A549 (cell line): Measurements from ENCODE around the gene PRAME. TPM values are rescaled to one million over a fixed set of nuclear protein-coding genes. Genes with fewer than 3 reads are reported as not detected.
"Not testable (repeated sequence)": the region's sequence is repeated elsewhere in the genome, so short reads cannot be mapped to it uniquely, and the experiment has no call there.

Source experiments
- ATAC-seq, 2 experiments: fragments of 200-7000 bp in 1 of 2; fragments of >200 bp in 1 of 2; cut with Nextera tagmentation in 1 of 2; cut with Tn5 transposase in 1 of 2; 3 replicates each; pipeline versions ENCODE4 v1.8.0 to v1.9.1; 2018 to 2020; ENCODE audit warnings: mild to moderate bottlenecking in 1 of 2, moderate library complexity in 1 of 2
- CTCF ChIA-PET: fragments of 300-600 bp; sonication (Branson Sonifier 250); formaldehyde crosslinking; extraction: SDS; loops from one replicate; lab custom pipeline; 2021; ENCODE audit warnings: antibody characterized with exemption, inconsistent platforms; lab: Yijun Ruan, JAX
- POLR2A ChIA-PET: fragments of 350-600 bp; formaldehyde crosslinking; extraction: SDS; loops from one replicate; lab custom pipeline; 2021; ENCODE audit warnings: antibody characterized with exemption, inconsistent platforms; lab: Yijun Ruan, JAX
- DNase-seq, 2 experiments: peaks; one replicate each; pipeline versions ENCODE4 v3.0.0 to v3.0.0-alpha.2; 2011 to 2016; ENCODE audit warnings: low read depth in 1 of 2, low spot score in 1 of 2
- FAIRE-seq: peaks from 2 replicates; lab custom pipeline; 2011; peaks lifted over from hg19 to GRCh38; lab: Jason Lieb, UNC
- H3K27ac ChIP-seq, 2 experiments: fragments of >200 bp; sonication (Bioruptor Twin); formaldehyde crosslinking; 3 replicates each; pipeline ENCODE4 v1.5.1; 2016 to 2017
- H3K4me1 ChIP-seq: fragments of >200 bp; sonication (Bioruptor Twin); formaldehyde crosslinking; 3 replicates; pipeline ENCODE4 v1.6.1; 2016
- H3K4me2 ChIP-seq: fragments of >200 bp; sonication (Bioruptor Twin); formaldehyde crosslinking; 3 replicates; pipeline ENCODE4 v1.6.1; 2016
- H3K4me3 ChIP-seq: fragments of >200 bp; sonication (Bioruptor Twin); formaldehyde crosslinking; 3 replicates; pipeline ENCODE4 v1.5.1; 2016
- H3K9me3 ChIP-seq: fragments of >200 bp; sonication (Bioruptor Twin); formaldehyde crosslinking; 3 replicates; pipeline ENCODE4 v1.6.1; 2016
- CBX2 ChIP-seq: fragments of 200-600 bp; sonication (generic); IDR thresholded peaks from 2 replicates; pipeline ENCODE4 v1.6.1; 2016; ENCODE audit warnings: low read depth, mild to moderate bottlenecking, borderline replicate concordance
- CEBPB ChIP-seq, 2 experiments: fragments of >200 bp in 1 of 2; sonication (Bioruptor Twin) in 1 of 2; formaldehyde crosslinking in 1 of 2; IDR thresholded peaks; 2 replicates each; pipeline ENCODE4 v1.6.1; 2012 to 2016
- CHD4 ChIP-seq: fragments of 200-600 bp; sonication (generic); IDR thresholded peaks from 2 replicates; pipeline ENCODE4 v1.6.1; 2016; ENCODE audit warnings: antibody characterized with exemption, mild to moderate bottlenecking, borderline replicate concordance
- ELK1 ChIP-seq: fragments of 150-350 bp; IDR thresholded peaks from 2 replicates; pipeline ENCODE4 v1.6.1; 2014; ENCODE audit warnings: low read depth, mild to moderate bottlenecking, low read length
- EP300 ChIP-seq, 2 experiments: fragments of >200 bp; sonication (Bioruptor Twin); formaldehyde crosslinking; IDR thresholded peaks; 2 replicates in 1 of 2; 3 replicates in 1 of 2; pipeline ENCODE4 v1.6.1; 2016 to 2017
- FOSL2 ChIP-seq, 2 experiments: fragments of 450-650 bp in 1 of 2; fragments of >200 bp in 1 of 2; sonication (Bioruptor Twin) in 1 of 2; formaldehyde crosslinking; IDR thresholded peaks; 2 replicates each; pipeline versions ENCODE4 v1.5.0 to v1.6.1; 2016 to 2020; ENCODE audit warnings: mild to moderate bottlenecking in 1 of 2, moderate library complexity in 1 of 2
- FOXS1 ChIP-seq: fragments of 250-450 bp; sonication (Bioruptor Pico); IDR thresholded peaks from 2 replicates; pipeline ENCODE4 v1.5.0; 2020; ENCODE audit warnings: mild to moderate bottlenecking, moderate library complexity
- GATA3 ChIP-seq: IDR thresholded peaks from 2 replicates; pipeline ENCODE4 v1.6.1; 2012; ENCODE audit warnings: borderline replicate concordance
- KDM1A ChIP-seq: fragments of 200-600 bp; sonication (generic); IDR thresholded peaks from 2 replicates; pipeline ENCODE4 v1.6.1; 2016; ENCODE audit warnings: low read depth, mild to moderate bottlenecking
- MAFK ChIP-seq: fragments of 450-650 bp; IDR thresholded peaks from 2 replicates; pipeline ENCODE4 v1.6.1; 2014; ENCODE audit not compliant: partially characterized antibody
- MAZ ChIP-seq: fragments of 150-350 bp; IDR thresholded peaks from 2 replicates; pipeline ENCODE4 v1.6.1; 2014; ENCODE audit warnings: antibody characterized with exemption, low read depth, low read length, borderline replicate concordance
- NFE2L2 ChIP-seq: fragments of 150-350 bp; conservative IDR thresholded peaks from 2 replicates; pipeline ENCODE4 v1.6.1; 2014; ENCODE audit warnings: low read length
- NR3C1 ChIP-seq: fragments of >200 bp; sonication (Bioruptor Twin); formaldehyde crosslinking; IDR thresholded peaks from 3 replicates; pipeline ENCODE4 v1.6.1; 2017
- RAD21 ChIP-seq, 2 experiments: fragments of >200 bp in 1 of 2; sonication (Bioruptor Twin) in 1 of 2; formaldehyde crosslinking in 1 of 2; IDR thresholded peaks in 1 of 2; conservative IDR thresholded peaks in 1 of 2; 2 replicates in 1 of 2; 3 replicates in 1 of 2; pipeline ENCODE4 v1.6.1; 2012 to 2018; ENCODE audit warnings: inconsistent platforms in 1 of 2
- RARB ChIP-seq: fragments of 250-450 bp; sonication (Bioruptor Pico); IDR thresholded peaks from 2 replicates; pipeline ENCODE4 v1.8.0; 2021; ENCODE audit warnings: mild to moderate bottlenecking, moderate library complexity
- REST ChIP-seq: fragments of 200-600 bp; sonication (generic); IDR thresholded peaks from 2 replicates; pipeline ENCODE4 v1.6.1; 2016; ENCODE audit warnings: antibody characterized with exemption, mild to moderate bottlenecking, moderate library complexity
- RFX5 ChIP-seq: fragments of 450-650 bp; IDR thresholded peaks from 2 replicates; pipeline ENCODE4 v1.7.1; 2014; ENCODE audit warnings: antibody characterized with exemption, mild to moderate bottlenecking, moderate library complexity
- RNF2 ChIP-seq: fragments of 200-600 bp; sonication (generic); IDR thresholded peaks from 2 replicates; pipeline ENCODE4 v1.6.1; 2016; ENCODE audit warnings: low read depth, mild to moderate bottlenecking, antibody characterized with exemption, moderate library complexity, borderline replicate concordance
- TFCP2L1 ChIP-seq: fragments of 250-450 bp; sonication (Bioruptor Pico); IDR thresholded peaks from 2 replicates; pipeline ENCODE4 v1.5.0; 2021; ENCODE audit warnings: mild to moderate bottlenecking
- TP53 ChIP-seq: fragments of 250-450 bp; sonication (Bioruptor Pico); IDR thresholded peaks from 2 replicates; pipeline ENCODE4 v1.5.0; 2021; ENCODE audit warnings: mild to moderate bottlenecking, moderate library complexity
- ZC3H11A ChIP-seq: fragments of 450-650 bp; IDR thresholded peaks from 2 replicates; pipeline ENCODE4 v1.6.1; 2014; ENCODE audit warnings: antibody characterized with exemption, mild to moderate bottlenecking
- WGBS: methylation state at CpG from one replicate; pipeline ENCODE4 v1.1.6; 2017; ENCODE audit errors: missing lambda C conversion rate; 5-methylcytosine and 5-hydroxymethylcytosine counted together
- polyA plus RNA-seq, 4 experiments: library from polyadenylated mRNA; depleted of rRNA in 3 of 4; stranded (reverse); fragments of >200 nt; fragmentation: RNase III in 1 of 4; extraction: RNeasy Plus Mini Kit Qiagen cat#74134 plus additional on column Dnase treatment in 1 of 4; gene quantifications; 2 replicates in 3 of 4; 3 replicates in 1 of 4; pipeline ENCODE4 v1.2.3, GENCODE V29; 2011 to 2017
- TF ChIP-seq, protein P1 (sequence below): fragments of >200 bp; sonication (Bioruptor Twin); formaldehyde crosslinking; IDR thresholded peaks from 3 replicates; pipeline ENCODE4 v1.5.1; 2016
- TF ChIP-seq, protein P2 (sequence below): fragments of >200 bp; sonication (Bioruptor Twin); formaldehyde crosslinking; IDR thresholded peaks from 3 replicates; pipeline ENCODE4 v1.6.1; 2016

The PRAME gene
- polyA plus RNA-seq, 2 of the 4 experiments (the other 2 are of a cell fraction), result 130 to 173 TPM

- CTCF ChIA-PET, result interaction anchor here (0.6 to 1.5 kb wide), 3 partner anchors 17 to 344 kb away, joined by 4 to 6 read pairs (median 4); no protein-coding TSS in a partner anchor
- H3K4me2 ChIP-seq, result no peak overlapping the region
- no peak overlapping the region for H3K27ac ChIP-seq
- FAIRE-seq, result no peak
- no peaks in the 10 kb centered on the region for H3K9me3 ChIP-seq
- no peak overlapping the region for H3K4me3 ChIP-seq
- TF ChIP-seq CHD4, result no peak
- TF ChIP-seq RARB, result no peak
- TF ChIP-seq CBX2, result no peak
- TF ChIP-seq, protein P1, sequence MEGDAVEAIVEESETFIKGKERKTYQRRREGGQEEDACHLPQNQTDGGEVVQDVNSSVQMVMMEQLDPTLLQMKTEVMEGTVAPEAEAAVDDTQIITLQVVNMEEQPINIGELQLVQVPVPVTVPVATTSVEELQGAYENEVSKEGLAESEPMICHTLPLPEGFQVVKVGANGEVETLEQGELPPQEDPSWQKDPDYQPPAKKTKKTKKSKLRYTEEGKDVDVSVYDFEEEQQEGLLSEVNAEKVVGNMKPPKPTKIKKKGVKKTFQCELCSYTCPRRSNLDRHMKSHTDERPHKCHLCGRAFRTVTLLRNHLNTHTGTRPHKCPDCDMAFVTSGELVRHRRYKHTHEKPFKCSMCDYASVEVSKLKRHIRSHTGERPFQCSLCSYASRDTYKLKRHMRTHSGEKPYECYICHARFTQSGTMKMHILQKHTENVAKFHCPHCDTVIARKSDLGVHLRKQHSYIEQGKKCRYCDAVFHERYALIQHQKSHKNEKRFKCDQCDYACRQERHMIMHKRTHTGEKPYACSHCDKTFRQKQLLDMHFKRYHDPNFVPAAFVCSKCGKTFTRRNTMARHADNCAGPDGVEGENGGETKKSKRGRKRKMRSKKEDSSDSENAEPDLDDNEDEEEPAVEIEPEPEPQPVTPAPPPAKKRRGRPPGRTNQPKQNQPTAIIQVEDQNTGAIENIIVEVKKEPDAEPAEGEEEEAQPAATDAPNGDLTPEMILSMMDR, result no peak
- no peak for TF ChIP-seq FOSL2 (IDR thresholded peaks at IDR 0.05)
- TF ChIP-seq FOSL2 (CRISPR knock-in tag; IDR thresholded peaks at IDR 0.05), result no peak
- TF ChIP-seq ELK1, result no peak
- no peak for TF ChIP-seq CEBPB (IDR thresholded peaks at IDR 0.05)
- TF ChIP-seq NR3C1, result no peak
- no peak for TF ChIP-seq RFX5
- no peak for TF ChIP-seq RNF2
- TF ChIP-seq FOXS1 (CRISPR knock-in tag), result no peak
- no peak for TF ChIP-seq RAD21 (conservative IDR thresholded peaks at IDR 0.05 in 1 of 2, IDR thresholded peaks at IDR 0.05 in 1 of 2)
- no peak for TF ChIP-seq ZC3H11A
- no peak for TF ChIP-seq KDM1A
- TF ChIP-seq EP300 (IDR thresholded peaks at IDR 0.05), result no peak
- no peak for TF ChIP-seq MAZ
- TF ChIP-seq TFCP2L1 (CRISPR knock-in tag), result no peak
- TF ChIP-seq TP53, result no peak
- TF ChIP-seq NFE2L2, result no peak
- TF ChIP-seq, protein P2, sequence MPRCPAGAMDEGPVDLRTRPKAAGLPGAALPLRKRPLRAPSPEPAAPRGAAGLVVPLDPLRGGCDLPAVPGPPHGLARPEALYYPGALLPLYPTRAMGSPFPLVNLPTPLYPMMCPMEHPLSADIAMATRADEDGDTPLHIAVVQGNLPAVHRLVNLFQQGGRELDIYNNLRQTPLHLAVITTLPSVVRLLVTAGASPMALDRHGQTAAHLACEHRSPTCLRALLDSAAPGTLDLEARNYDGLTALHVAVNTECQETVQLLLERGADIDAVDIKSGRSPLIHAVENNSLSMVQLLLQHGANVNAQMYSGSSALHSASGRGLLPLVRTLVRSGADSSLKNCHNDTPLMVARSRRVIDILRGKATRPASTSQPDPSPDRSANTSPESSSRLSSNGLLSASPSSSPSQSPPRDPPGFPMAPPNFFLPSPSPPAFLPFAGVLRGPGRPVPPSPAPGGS, result no peak
- TF ChIP-seq, all 56 proteins: peak for 0
- POLR2A ChIA-PET, result no interaction called here
- peaks cover 9% of the 10 kb centered on the region; the same call in 2 of the 3 replicates for H3K4me1 ChIP-seq
- DNase-seq (no peak), ATAC-seq (no peak)
Measured at GRCh38 chr22:22515890-22516289, 43.2 kb downstream of the PRAME start.

GRCh38 chr22:22514431-22514830, 44.6 kb downstream of the PRAME start:
- H3K4me3 ChIP-seq, ATAC-seq, H3K9me3 ChIP-seq, FAIRE-seq, H3K4me1 ChIP-seq, POLR2A ChIA-PET, H3K27ac ChIP-seq, H3K4me2 ChIP-seq, DNase-seq: not testable (repeated sequence)
- CTCF ChIA-PET, result interaction anchor here (0.9 to 1.5 kb wide), 2 partner anchors 19 to 62 kb away, joined by 3 to 6 read pairs; no protein-coding TSS in a partner anchor
- 72% methylated on average over 8 of the region's 8 CpGs for WGBS

DNA sequence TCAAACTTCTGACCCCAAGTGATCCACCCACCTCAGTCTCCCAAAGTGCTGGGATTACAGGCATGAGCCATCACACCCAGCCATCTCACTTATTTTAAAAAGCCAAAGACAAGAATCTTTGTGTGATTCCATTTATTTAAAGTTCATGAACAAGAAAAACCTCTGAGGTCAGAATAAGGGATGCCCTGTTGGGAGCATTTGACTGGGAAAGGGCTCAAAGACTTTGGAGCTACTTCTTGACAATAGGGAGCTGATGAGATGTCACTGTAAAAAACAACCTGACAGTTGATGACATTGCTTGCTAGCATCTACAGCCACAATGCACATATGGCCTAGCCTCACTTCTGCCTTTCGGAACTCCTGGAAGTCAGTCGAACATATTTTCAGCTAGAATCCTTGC, 45.4 kb downstream of the PRAME start:
- CTCF ChIA-PET, result interaction anchor here (1.0 kb wide), 1 partner anchor 23 kb away, joined by 3 read pairs; no protein-coding TSS in a partner anchor
- TF ChIP-seq FOSL2 (IDR thresholded peaks at IDR 0.05), result no peak
- no peak for TF ChIP-seq FOSL2 (CRISPR knock-in tag; IDR thresholded peaks at IDR 0.05)
- no peak for TF ChIP-seq MAFK
- TF ChIP-seq ELK1, result no peak
- no peak for TF ChIP-seq REST
- TF ChIP-seq RNF2, result no peak
- TF ChIP-seq NR3C1, result no peak
- no peak for TF ChIP-seq GATA3
- no peak for TF ChIP-seq EP300 (IDR thresholded peaks at IDR 0.05)

More for the DNA sequence above, 45.4 kb downstream of the PRAME start:
- no peak for FAIRE-seq
- H3K9me3 ChIP-seq, result peaks cover 3% of the 10 kb centered on the region; the same call in 2 of the 3 replicates
- POLR2A ChIA-PET, result no interaction called here
- H3K27ac ChIP-seq, result no peak overlapping the region
- H3K4me1 ChIP-seq, result no peaks in the 10 kb centered on the region
- DNase-seq, result no peak
- H3K4me2 ChIP-seq, result no peak overlapping the region
- ATAC-seq, result no peak
- no peak overlapping the region for H3K4me3 ChIP-seq
- 87% methylated on average over 2 of the region's 2 CpGs for WGBS
